Measurements from ENCODE around the gene RER1.

GRCh38 chr1:2451741-2452140, 60.1 kb downstream of the RER1 start:
- no peak for TF ChIP-seq CTCF (IDR thresholded peaks at IDR 0.05; ENCODE audit: low read length)
- no peak for TF ChIP-seq EZH2phosphoT487 (IDR thresholded peaks at IDR 0.05; ENCODE audit: low read length)
